ENCODE data around the gene RNF208. TPM values are rescaled to one million over a fixed set of nuclear protein-coding genes. Genes with fewer than 3 reads are reported as not detected.

The RNF208 gene
- total and polyA plus RNA-seq, 10 of the 15 experiments (the other 5 are each of a cell fraction or from before 2014, with no cell fraction given), result 0.06 to 10.7 (median 0.77) TPM

GRCh38 chr9:137232510-137232909 lies 10.5 kb upstream of the RNF208 start:
- no peak for DNase-seq (ENCODE audit: low read depth, low spot score)
- Histone ChIP-seq H3K4me3 (no peak overlapping the region), H3K27me3 (replicated peaks in 1 of 2; ENCODE audit: control insufficient read depth in 2 of 2, insufficient read depth in 2 of 2, low read length in 1 of 2) (no peaks in the 10 kb centered on the region), H3K36me3 (ENCODE audit: control insufficient read depth in 2 of 2, insufficient read depth in 2 of 2, low read length in 1 of 2) (no peaks in the 10 kb centered on the region), H3K4me1 (ENCODE audit: control insufficient read depth, insufficient read depth, low read length) (peaks cover 15% of the 10 kb centered on the region), H3K27ac (ENCODE audit: control insufficient read depth, insufficient read depth) (no peak overlapping the region), H3K4me2 (ENCODE audit: control insufficient read depth, insufficient read depth) (no peak overlapping the region), H3K9ac (ENCODE audit: control insufficient read depth, insufficient read depth, low read length) (no peak overlapping the region), H3K9me3 (replicated peaks; ENCODE audit: control insufficient read depth, insufficient read depth, low read length) (no peaks in the 10 kb centered on the region), H4K20me1 (ENCODE audit: control insufficient read depth, insufficient read depth) (no peaks in the 10 kb centered on the region), H2AFZ (ENCODE audit: control insufficient read depth, low read depth, low read length) (no peak overlapping the region), H3K79me2 (ENCODE audit: control insufficient read depth, insufficient read depth, low read length) (no peaks in the 10 kb centered on the region)
- no peak for ATAC-seq
- no peak for FAIRE-seq
- BruUV-seq (replicated peaks), result no TSS peak
- ChIA-PET CTCF (no interaction called here), POLR2A (no interaction called here), RAD21 (ENCODE audit: unreplicated experiment) (no interaction called here), SMC1A (ENCODE audit: uncharacterized antibody, unreplicated experiment) (no interaction called here)
- in situ Hi-C loops (cut with MboI) (no loop called here), intact Hi-C loops (cut with micrococcal nuclease; ENCODE audit: unreplicated experiment) (no loop called here)
- 59% methylated on average over 24 of the region's 24 CpGs for WGBS (ENCODE audit: insufficient coverage, insufficient replicate concordance, low lambda C conversion rate, missing lambda C conversion rate)
- no peak for TF ChIP-seq PAX8 (IDR thresholded peaks at IDR 0.05)
- TF ChIP-seq NFXL1 (IDR thresholded peaks at IDR 0.05; ENCODE audit: borderline replicate concordance), result no peak
- TF ChIP-seq, protein P1, sequence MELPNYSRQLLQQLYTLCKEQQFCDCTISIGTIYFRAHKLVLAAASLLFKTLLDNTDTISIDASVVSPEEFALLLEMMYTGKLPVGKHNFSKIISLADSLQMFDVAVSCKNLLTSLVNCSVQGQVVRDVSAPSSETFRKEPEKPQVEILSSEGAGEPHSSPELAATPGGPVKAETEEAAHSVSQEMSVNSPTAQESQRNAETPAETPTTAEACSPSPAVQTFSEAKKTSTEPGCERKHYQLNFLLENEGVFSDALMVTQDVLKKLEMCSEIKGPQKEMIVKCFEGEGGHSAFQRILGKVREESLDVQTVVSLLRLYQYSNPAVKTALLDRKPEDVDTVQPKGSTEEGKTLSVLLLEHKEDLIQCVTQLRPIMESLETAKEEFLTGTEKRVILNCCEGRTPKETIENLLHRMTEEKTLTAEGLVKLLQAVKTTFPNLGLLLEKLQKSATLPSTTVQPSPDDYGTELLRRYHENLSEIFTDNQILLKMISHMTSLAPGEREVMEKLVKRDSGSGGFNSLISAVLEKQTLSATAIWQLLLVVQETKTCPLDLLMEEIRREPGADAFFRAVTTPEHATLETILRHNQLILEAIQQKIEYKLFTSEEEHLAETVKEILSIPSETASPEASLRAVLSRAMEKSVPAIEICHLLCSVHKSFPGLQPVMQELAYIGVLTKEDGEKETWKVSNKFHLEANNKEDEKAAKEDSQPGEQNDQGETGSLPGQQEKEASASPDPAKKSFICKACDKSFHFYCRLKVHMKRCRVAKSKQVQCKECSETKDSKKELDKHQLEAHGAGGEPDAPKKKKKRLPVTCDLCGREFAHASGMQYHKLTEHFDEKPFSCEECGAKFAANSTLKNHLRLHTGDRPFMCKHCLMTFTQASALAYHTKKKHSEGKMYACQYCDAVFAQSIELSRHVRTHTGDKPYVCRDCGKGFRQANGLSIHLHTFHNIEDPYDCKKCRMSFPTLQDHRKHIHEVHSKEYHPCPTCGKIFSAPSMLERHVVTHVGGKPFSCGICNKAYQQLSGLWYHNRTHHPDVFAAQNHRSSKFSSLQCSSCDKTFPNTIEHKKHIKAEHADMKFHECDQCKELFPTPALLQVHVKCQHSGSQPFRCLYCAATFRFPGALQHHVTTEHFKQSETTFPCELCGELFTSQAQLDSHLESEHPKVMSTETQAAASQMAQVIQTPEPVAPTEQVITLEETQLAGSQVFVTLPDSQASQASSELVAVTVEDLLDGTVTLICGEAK (IDR thresholded peaks at IDR 0.05; ENCODE audit: borderline replicate concordance), result no peak
- no peak for TF ChIP-seq PKNOX1 (IDR thresholded peaks at IDR 0.05)
- no peak for TF ChIP-seq CBX3 (IDR thresholded peaks at IDR 0.05; ENCODE audit: borderline replicate concordance, low read depth)
- no peak for TF ChIP-seq TCF3 (IDR thresholded peaks at IDR 0.05; ENCODE audit: borderline replicate concordance, insufficient read depth, low read depth, low read length)
- TF ChIP-seq CBFB (IDR thresholded peaks at IDR 0.05; ENCODE audit: low read depth), result no peak
- TF ChIP-seq, protein P2, sequence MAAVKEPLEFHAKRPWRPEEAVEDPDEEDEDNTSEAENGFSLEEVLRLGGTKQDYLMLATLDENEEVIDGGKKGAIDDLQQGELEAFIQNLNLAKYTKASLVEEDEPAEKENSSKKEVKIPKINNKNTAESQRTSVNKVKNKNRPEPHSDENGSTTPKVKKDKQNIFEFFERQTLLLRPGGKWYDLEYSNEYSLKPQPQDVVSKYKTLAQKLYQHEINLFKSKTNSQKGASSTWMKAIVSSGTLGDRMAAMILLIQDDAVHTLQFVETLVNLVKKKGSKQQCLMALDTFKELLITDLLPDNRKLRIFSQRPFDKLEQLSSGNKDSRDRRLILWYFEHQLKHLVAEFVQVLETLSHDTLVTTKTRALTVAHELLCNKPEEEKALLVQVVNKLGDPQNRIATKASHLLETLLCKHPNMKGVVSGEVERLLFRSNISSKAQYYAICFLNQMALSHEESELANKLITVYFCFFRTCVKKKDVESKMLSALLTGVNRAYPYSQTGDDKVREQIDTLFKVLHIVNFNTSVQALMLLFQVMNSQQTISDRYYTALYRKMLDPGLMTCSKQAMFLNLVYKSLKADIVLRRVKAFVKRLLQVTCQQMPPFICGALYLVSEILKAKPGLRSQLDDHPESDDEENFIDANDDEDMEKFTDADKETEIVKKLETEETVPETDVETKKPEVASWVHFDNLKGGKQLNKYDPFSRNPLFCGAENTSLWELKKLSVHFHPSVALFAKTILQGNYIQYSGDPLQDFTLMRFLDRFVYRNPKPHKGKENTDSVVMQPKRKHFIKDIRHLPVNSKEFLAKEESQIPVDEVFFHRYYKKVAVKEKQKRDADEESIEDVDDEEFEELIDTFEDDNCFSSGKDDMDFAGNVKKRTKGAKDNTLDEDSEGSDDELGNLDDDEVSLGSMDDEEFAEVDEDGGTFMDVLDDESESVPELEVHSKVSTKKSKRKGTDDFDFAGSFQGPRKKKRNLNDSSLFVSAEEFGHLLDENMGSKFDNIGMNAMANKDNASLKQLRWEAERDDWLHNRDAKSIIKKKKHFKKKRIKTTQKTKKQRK (IDR thresholded peaks at IDR 0.05; ENCODE audit: low read depth, low read length), result no peak
- TF ChIP-seq STAT1 (conservative IDR thresholded peaks at IDR 0.05), result no peak
- TF ChIP-seq CTCF (IDR thresholded peaks at IDR 0.05 in 2 of 3, conservative IDR thresholded peaks at IDR 0.05 in 1 of 3; ENCODE audit: control insufficient read depth in 2 of 3, extremely low read depth in 1 of 3, insufficient read depth in 1 of 3, low read depth in 3 of 3, low read length in 3 of 3), result no peak
- TF ChIP-seq WRNIP1 (IDR thresholded peaks at IDR 0.05; ENCODE audit: borderline replicate concordance, low read depth, low read length), result no peak
- no peak for TF ChIP-seq BMI1 (IDR thresholded peaks at IDR 0.05; ENCODE audit: borderline replicate concordance)
- TF ChIP-seq CREB1 (IDR thresholded peaks at IDR 0.05; ENCODE audit: low read depth), result no peak
- no peak for TF ChIP-seq BCL11A (IDR thresholded peaks at IDR 0.05; ENCODE audit: low read depth, low read length)
